Coronary artery (tissue), 2 donors: Measurements from ENCODE around the gene CAB39L.

ENCODE experiments used
- DNase-seq: peaks from one replicate; pipeline ENCODE4 v3.0.0-alpha.2; 2017; ENCODE audit warnings: low spot score
- H3K27ac ChIP-seq, 2 donors: fragments of 200-600 bp; sonication (generic); one replicate each; pipeline ENCODE4 v1.5.1; 2016 to 2019
- H3K4me3 ChIP-seq: fragments of 200-600 bp; sonication (generic); 2 replicates; pipeline ENCODE4 v1.5.1; 2016; ENCODE audit warnings: mild to moderate bottlenecking, moderate library complexity
- CTCF ChIP-seq: fragments of 200-600 bp; sonication (generic); IDR thresholded peaks from one replicate; pipeline ENCODE4 v1.5.1; 2019; ENCODE audit warnings: antibody characterized with exemption

The CAB39L gene

DNA sequence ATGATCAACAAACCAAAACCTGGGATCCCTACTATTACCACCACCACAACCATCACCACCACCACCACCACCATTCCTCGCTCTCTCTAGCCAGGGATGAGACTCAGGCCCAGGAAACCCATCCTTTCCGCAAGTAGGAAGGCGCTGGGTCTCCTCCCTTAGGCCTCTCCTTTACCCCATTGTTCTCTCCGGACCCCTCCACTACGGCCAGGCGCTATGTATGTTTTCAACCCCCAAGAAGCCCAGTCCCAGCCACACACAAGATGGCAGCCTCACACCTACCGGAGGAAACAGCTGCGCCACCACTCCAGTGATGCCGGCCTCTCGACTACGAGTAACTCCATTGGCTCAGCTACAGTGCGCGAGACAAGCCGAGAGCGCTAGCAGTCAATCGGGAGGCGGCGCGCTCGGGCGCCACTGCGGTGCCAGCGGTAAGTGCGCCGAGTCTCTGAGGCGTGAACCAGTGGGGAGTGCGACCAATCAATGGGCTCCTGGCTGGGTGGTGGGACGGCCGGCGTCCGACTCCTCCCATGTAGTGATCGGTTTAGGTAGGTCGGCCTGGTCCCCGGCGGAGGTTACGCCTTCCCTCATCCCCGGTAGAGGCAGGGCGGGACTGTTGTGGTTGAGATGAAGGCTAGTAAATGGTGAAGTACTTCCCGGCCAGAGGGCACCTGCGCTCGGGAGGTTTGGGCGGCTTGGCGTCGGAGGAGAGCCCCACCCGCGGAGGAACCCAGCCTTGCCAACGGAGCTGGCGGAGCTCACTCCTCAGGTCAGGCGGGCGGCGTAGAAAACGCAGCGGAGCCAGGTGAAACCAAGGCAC is at the start of gene CAB39L, which contains the start of gene SETDB2:
Gene CAB39L, minus strand, starts transcription at position 361 of the 820 bp plus-strand sequence. CDS start 61,154 bp downstream, outside the sequence.
Gene SETDB2, plus strand, starts transcription at position 571 of the 820 bp plus-strand sequence. CDS start 7,620 bp downstream, outside the sequence.
- peak; percentile 100 for DNase-seq
- H3K27ac ChIP-seq: peak within 1 kb of the TSS; percentile 88
- H3K4me3 ChIP-seq: peak within 1 kb of the TSS; percentile 91
- no peak for TF ChIP-seq CTCF

DNA sequence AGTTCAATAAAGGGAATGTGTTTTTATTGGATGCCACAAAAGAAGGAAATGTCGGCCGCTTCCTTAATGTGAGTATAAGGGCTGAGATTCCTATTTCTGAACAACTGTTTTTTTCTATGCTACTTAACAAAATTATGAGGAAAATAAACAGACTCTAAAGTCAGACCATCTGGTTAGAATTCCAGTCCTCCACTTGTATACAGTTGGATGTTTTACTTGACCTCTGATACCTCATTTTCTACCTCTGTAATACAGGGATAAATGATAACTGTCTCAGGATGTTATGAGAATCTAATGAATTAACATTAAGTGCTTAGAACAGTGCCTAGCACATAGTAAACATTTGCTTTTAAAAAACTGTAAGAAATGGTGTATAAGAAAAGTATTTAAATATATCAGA is 44.7 kb upstream of the CAB39L start:
- no peak for TF ChIP-seq CTCF
- Histone ChIP-seq H3K27ac (no peak overlapping the region), H3K4me3 (no peak overlapping the region)
- no peak for DNase-seq

DNA sequence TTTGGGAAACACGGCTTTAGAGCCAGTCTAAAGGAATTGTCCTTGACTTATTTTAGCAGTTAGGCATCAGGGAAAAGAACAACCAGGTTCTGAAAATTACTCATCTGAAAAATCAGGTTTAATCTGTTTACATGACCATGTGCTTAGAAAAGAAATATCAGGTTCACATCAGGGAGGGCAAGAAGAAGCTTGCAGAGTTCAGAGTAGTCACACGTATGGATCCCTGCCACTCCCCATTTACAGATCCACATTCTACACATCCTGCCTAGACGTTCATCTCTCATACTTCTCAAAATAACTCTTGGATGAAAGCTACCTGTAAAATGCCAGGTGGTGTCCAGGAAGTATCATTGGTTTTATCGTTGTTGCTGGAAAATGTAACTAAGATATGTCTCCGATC is 37.9 kb upstream of the CAB39L start:
- no peak for DNase-seq
- Histone ChIP-seq H3K4me3 (no peak overlapping the region), H3K27ac (no peak overlapping the region)
- TF ChIP-seq CTCF: no peak

- H3K4me3 ChIP-seq: no peak overlapping the region
- no peak for TF ChIP-seq CTCF
- no peak overlapping the region for H3K27ac ChIP-seq
- DNase-seq: no peak
Measured at GRCh38 chr13:49476529-49476928, 32.7 kb upstream of the CAB39L start.

GRCh38 chr13:49472186-49472585 is 28.3 kb upstream of the CAB39L start:
- DNase-seq: no peak
- no peak overlapping the region for H3K27ac ChIP-seq
- no peak for TF ChIP-seq CTCF
- H3K4me3 ChIP-seq: no peak overlapping the region

- Histone ChIP-seq H3K4me3 (no peak overlapping the region), H3K27ac (no peak overlapping the region)
- DNase-seq: no peak
- TF ChIP-seq CTCF: no peak
Measured at GRCh38 chr13:49466292-49466838, 22.5 kb upstream of the CAB39L start.
